Stimulated activated CD4-positive, alpha-beta T cell treated with anti-CD3 and anti-CD28 coated beads, Interleukin-1b, Interleukin-23, amount 100 ng/mL, for 48 hours (primary cell): ENCODE results near the gene RASL10B.
A peak's percentile ranks its signal among the peaks of the same experiment; 100 is the strongest.
"Not testable (repeated sequence)": the region's sequence is repeated elsewhere in the genome, so short reads cannot be mapped to it uniquely, and the experiment has no call there.

Experiments
- DNase-seq: peaks from one replicate; pipeline ENCODE4 v3.0.0-alpha.2; 2020

Gene RASL10B

GRCh38 chr17:35743626-35744328 is 12.3 kb downstream of the RASL10B start:
- DNase-seq, result no peak

- DNase-seq, result no peak
These were observed 13.4 kb downstream of the RASL10B start for GRCh38 chr17:35744830-35745229.

- no peak for DNase-seq
These were observed 13.8 kb downstream of the RASL10B start for GRCh38 chr17:35745246-35745645.

- no peak for DNase-seq
These were observed 14.4 kb downstream of the RASL10B start for GRCh38 chr17:35745749-35746320.

GRCh38 chr17:35747540-35748017 is 16.1 kb downstream of the RASL10B start:
- DNase-seq, result peak; percentile 77

GRCh38 chr17:35748341-35748841 is 17.0 kb downstream of the RASL10B start:
- DNase-seq, result no peak

- DNase-seq, result no peak
These were observed 17.5 kb downstream of the RASL10B start for GRCh38 chr17:35748979-35749378.

- DNase-seq, result no peak
These were observed 18.3 kb downstream of the RASL10B start for GRCh38 chr17:35749560-35750412.

GRCh38 chr17:35750526-35751395 is 19.3 kb downstream of the RASL10B start:
- no peak for DNase-seq

- DNase-seq, result not testable (repeated sequence)
These were observed 20.1 kb downstream of the RASL10B start for GRCh38 chr17:35751541-35751940.

GRCh38 chr17:35752471-35752870 is 21.0 kb downstream of the RASL10B start:
- no peak for DNase-seq

- no peak for DNase-seq
These were observed 21.7 kb downstream of the RASL10B start, which contains the start of gene GAS2L2 for GRCh38 chr17:35752945-35753764. Gene GAS2L2 (minus strand): TSS chr17:35753239. CDS start chr17:35752850, 389 bp downstream.

- DNase-seq, result no peak
These were observed 25.8 kb downstream of the RASL10B start for GRCh38 chr17:35757243-35757642.

- DNase-seq, result no peak
These were observed 29.1 kb downstream of the RASL10B start, which contains the start of gene C17orf50 for GRCh38 chr17:35760587-35760986. Gene C17orf50 (plus strand): TSS chr17:35760887. CDS start chr17:35760942, 55 bp downstream.

- no peak for DNase-seq
These were observed 30.2 kb downstream of the RASL10B start for GRCh38 chr17:35761601-35762000.

- DNase-seq, result no peak
These were observed 32.3 kb downstream of the RASL10B start for GRCh38 chr17:35763767-35764122.

GRCh38 chr17:35764123-35764991 is 32.9 kb downstream of the RASL10B start:
- peak; percentile 88 for DNase-seq

- no peak for DNase-seq
These were observed 33.8 kb downstream of the RASL10B start for GRCh38 chr17:35765086-35765710.

- no peak for DNase-seq
These were observed 34.5 kb downstream of the RASL10B start for GRCh38 chr17:35765756-35766488.
